CD4-positive, alpha-beta memory T cell (primary cell): ENCODE measurements around the gene ARMCX6. TPM values are rescaled to one million over a fixed set of nuclear protein-coding genes. Genes with fewer than 3 reads are reported as not detected.

Source experiments
- CTCF ChIA-PET: fragments of 350-600 bp; sonication (Branson Sonifier 250); formaldehyde crosslinking; loops from one replicate; lab custom pipeline; 2021; ENCODE audit warnings: inconsistent platforms; ENCODE audit not compliant: partially characterized antibody; lab: Charles Lee
- POLR2A ChIA-PET: fragments of 350-600 bp; sonication (Branson Sonifier 250); formaldehyde crosslinking; loops from one replicate; lab custom pipeline; 2021; ENCODE audit not compliant: partially characterized antibody; lab: Charles Lee
- DNase-seq, 5 donors: peaks; one replicate each; pipeline versions ENCODE4 v3.0.0 to v3.0.0-alpha.2; 2020 to 2022; ENCODE audit warnings: mixed read lengths in 1 of 5
- H3K27ac ChIP-seq: one replicate; pipeline ENCODE4 v1.7.0; 2013; ENCODE audit warnings: low read depth, low read length
- H3K27me3 ChIP-seq: 2 replicates; pipeline ENCODE4 v1.7.0; 2013; ENCODE audit warnings: mild to moderate bottlenecking, low read length, moderate library complexity; ENCODE audit not compliant: insufficient read depth
- H3K36me3 ChIP-seq: 2 replicates; pipeline ENCODE4 v1.7.0; 2013; ENCODE audit warnings: mild to moderate bottlenecking, low read length, moderate library complexity; ENCODE audit not compliant: insufficient read depth
- H3K4me1 ChIP-seq: 2 replicates; pipeline ENCODE4 v1.7.0; 2013; ENCODE audit warnings: mild to moderate bottlenecking, low read length, moderate library complexity; ENCODE audit not compliant: insufficient read depth
- H3K4me3 ChIP-seq, 2 donors: one replicate each; pipeline ENCODE4 v1.7.0; 2013; ENCODE audit warnings: low read length in 2 of 2, mild to moderate bottlenecking in 1 of 2
- H3K9me3 ChIP-seq, 2 donors: one replicate each; pipeline ENCODE4 v1.7.0; 2013; ENCODE audit warnings: low read length in 2 of 2, control low read depth in 1 of 2; ENCODE audit not compliant: control insufficient read depth in 1 of 2
- H3K27ac Mint-ChIP-seq, 7 donors: one replicate each; pipeline ENCODE4 v1.8.0; 2020 to 2021; ENCODE audit warnings: mixed read lengths in 7 of 7, mild to moderate bottlenecking in 6 of 7, inconsistent platforms in 3 of 7, moderate library complexity in 3 of 7
- H3K27me3 Mint-ChIP-seq, 2 donors: one replicate each; pipeline ENCODE4 v1.8.0; 2020 to 2021; ENCODE audit warnings: mixed read lengths in 2 of 2
- H3K36me3 Mint-ChIP-seq, 2 donors: one replicate each; pipeline ENCODE4 v1.8.0; 2020 to 2021; ENCODE audit warnings: mixed read lengths in 2 of 2, inconsistent platforms in 1 of 2, mild to moderate bottlenecking in 1 of 2
- H3K4me1 Mint-ChIP-seq, 4 donors: one replicate each; pipeline ENCODE4 v1.8.0; 2020 to 2021; ENCODE audit warnings: mixed read lengths in 4 of 4, mild to moderate bottlenecking in 1 of 4
- H3K4me3 Mint-ChIP-seq, 8 donors: one replicate each; pipeline ENCODE4 v1.8.0; 2020 to 2021; ENCODE audit warnings: mixed read lengths in 8 of 8, mild to moderate bottlenecking in 7 of 8, moderate library complexity in 6 of 8, inconsistent platforms in 3 of 8
- H3K9me3 Mint-ChIP-seq, 8 donors: one replicate each; pipeline ENCODE4 v1.8.0; 2020 to 2021; ENCODE audit warnings: mixed read lengths in 8 of 8, mild to moderate bottlenecking in 5 of 8, inconsistent platforms in 3 of 8, moderate library complexity in 1 of 8
- intact Hi-C: fragments of 100-400 bp; cut with micrococcal nuclease; formaldehyde crosslinking; loops from one replicate; pipeline ENCODE4 v1.15.1; 2023
- polyA plus RNA-seq, 2 donors: library from polyadenylated mRNA; unstranded; fragments of 300-500 nt; fragmentation: Illumina TruSeq; gene quantifications; one replicate each; pipeline ENCODE4 v1.2.3, GENCODE V29; 2021
- total RNA-seq, 2 experiments: library from RNA; stranded (reverse); gene quantifications; one replicate each; pipeline ENCODE4 v1.2.3, GENCODE V29; 2021

Gene ARMCX6
- total RNA-seq (10 to 100 TPM; 36.6 to 40.5 TPM), polyA plus RNA-seq (10 to 100 TPM; 44.6 to 46.9 TPM)

- Mint-ChIP-seq H3K36me3 (peaks cover 0 to 12% of the 10 kb centered on the region in 2 donors), H3K27ac (peak within 1 kb of the TSS; percentile 86 to 97 (median 94)), H3K27me3 (no peaks in the 10 kb centered on the region), H3K9me3 (no peaks in the 10 kb centered on the region), H3K4me3 (peak within 1 kb of the TSS; percentile 90 to 97 (median 95)), H3K4me1 (peaks cover 3 to 22% (median 7%) of the 10 kb centered on the region in 4 donors)
- intact Hi-C loops: loop anchor here (5.0 kb wide), 2 partner anchors 140 to 565 kb away; partner anchors contain the start of gene TRMT2B
- Histone ChIP-seq H3K4me1 (peaks cover 14% of the 10 kb centered on the region), H3K36me3 (no peaks in the 10 kb centered on the region), H3K9me3 (no peaks in the 10 kb centered on the region), H3K4me3 (peak within 1 kb of the TSS; percentile 47 to 82), H3K27ac (peak within 1 kb of the TSS; percentile 65), H3K27me3 (no peaks in the 10 kb centered on the region)
- ChIA-PET CTCF (no interaction called here), POLR2A (interaction anchor here (1.5 to 2.1 kb wide), 2 partner anchors 226 to 314 kb away, joined by 3 to 14 read pairs; partner anchors contain the start of gene ZMAT1)
- peak; percentile 66 to 82 (median 68) for DNase-seq
Measured at GRCh38 chrX:101617211-101618191, at the start of gene ARMCX6. Gene ARMCX6 (minus strand): TSS chrX:101618000. CDS start chrX:101616620, 1,380 bp downstream.

- H3K4me1 Mint-ChIP-seq: peaks cover 4 to 20% (median 13%) of the 10 kb centered on the region in 4 donors
- no peaks in the 10 kb centered on the region for H3K27me3 Mint-ChIP-seq
- intact Hi-C loops: no loop called here
- Histone ChIP-seq H3K9me3 (no peaks in the 10 kb centered on the region), H3K4me3 (peak within 1 kb of the TSS; percentile 28 to 58), H3K4me1 (peaks cover 12% of the 10 kb centered on the region), H3K27me3 (no peaks in the 10 kb centered on the region), H3K36me3 (no peaks in the 10 kb centered on the region), H3K27ac (no peak within 1 kb of the TSS)
- peak within 1 kb of the TSS in 5 of 7 donors; percentile 42 to 78 (median 76) for H3K27ac Mint-ChIP-seq
- ChIA-PET POLR2A (no interaction called here), CTCF (no interaction called here)
- DNase-seq: no peak
- H3K9me3 Mint-ChIP-seq: no peaks in the 10 kb centered on the region
- H3K4me3 Mint-ChIP-seq: peak within 1 kb of the TSS; percentile 85 to 90 (median 86)
- H3K36me3 Mint-ChIP-seq: peaks cover 0 to 1% of the 10 kb centered on the region in 2 donors
Measured at GRCh38 chrX:101659601-101660063, 41.8 kb upstream of the ARMCX6 start, which contains the start of gene ARMCX2. Gene ARMCX2 (minus strand): TSS chrX:101659850. CDS start chrX:101657588, 2,262 bp downstream.

GRCh38 chrX:101658661-101659491 lies 41.1 kb upstream of the ARMCX6 start:
- H3K36me3 ChIP-seq: no peaks in the 10 kb centered on the region
- H3K4me1 Mint-ChIP-seq: peaks cover 4 to 20% (median 13%) of the 10 kb centered on the region in 4 donors
- no peaks in the 10 kb centered on the region for H3K27me3 Mint-ChIP-seq
- no peak overlapping the region for H3K27ac ChIP-seq
- peak; percentile 42 to 57 (median 43) for DNase-seq
- no peaks in the 10 kb centered on the region for H3K9me3 ChIP-seq
- H3K4me1 ChIP-seq: peaks cover 12% of the 10 kb centered on the region
- no peaks in the 10 kb centered on the region for H3K27me3 ChIP-seq
- CTCF ChIA-PET: no interaction called here
- peaks cover 0 to 1% of the 10 kb centered on the region in 2 donors for H3K36me3 Mint-ChIP-seq
- H3K9me3 Mint-ChIP-seq: no peaks in the 10 kb centered on the region
- H3K4me3 Mint-ChIP-seq: peak overlapping the region; percentile 85 to 90 (median 86)
- POLR2A ChIA-PET: interaction anchor here (1.5 kb wide), 1 partner anchor 273 kb away, joined by 3 read pairs; the partner anchor contains the start of gene ZMAT1
- H3K27ac Mint-ChIP-seq: peak overlapping the region in 5 of 7 donors; percentile 49 to 78 (median 76)
- H3K4me3 ChIP-seq: peak overlapping the region; percentile 28 to 58
- intact Hi-C loops: no loop called here

GRCh38 chrX:101657495-101657894 lies 39.7 kb upstream of the ARMCX6 start:
- H3K9me3 Mint-ChIP-seq: no peaks in the 10 kb centered on the region

GRCh38 chrX:101656817-101657216 lies 39.0 kb upstream of the ARMCX6 start:
- Mint-ChIP-seq H3K4me1 (peaks cover 4 to 20% (median 13%) of the 10 kb centered on the region in 4 donors), H3K9me3 (no peaks in the 10 kb centered on the region), H3K4me3 (no peak overlapping the region), H3K36me3 (peaks cover 0 to 1% of the 10 kb centered on the region in 2 donors), H3K27me3 (no peaks in the 10 kb centered on the region), H3K27ac (no peak overlapping the region)
- Histone ChIP-seq H3K9me3 (no peaks in the 10 kb centered on the region), H3K4me1 (peaks cover 12% of the 10 kb centered on the region), H3K36me3 (no peaks in the 10 kb centered on the region), H3K4me3 (no peak overlapping the region), H3K27me3 (no peaks in the 10 kb centered on the region), H3K27ac (no peak overlapping the region)
- ChIA-PET CTCF (no interaction called here), POLR2A (no interaction called here)
- intact Hi-C loops: no loop called here
- DNase-seq: no peak

More at GRCh38 chrX:101657495-101657894, 39.7 kb upstream of the ARMCX6 start:
- Histone ChIP-seq H3K36me3 (no peaks in the 10 kb centered on the region), H3K27ac (no peak overlapping the region), H3K4me3 (no peak overlapping the region), H3K9me3 (no peaks in the 10 kb centered on the region), H3K4me1 (peaks cover 12% of the 10 kb centered on the region), H3K27me3 (no peaks in the 10 kb centered on the region)
- intact Hi-C loops: no loop called here
- peaks cover 4 to 20% (median 13%) of the 10 kb centered on the region in 4 donors for H3K4me1 Mint-ChIP-seq
- ChIA-PET CTCF (no interaction called here), POLR2A (interaction anchor here (1.5 kb wide), 1 partner anchor 274 kb away, joined by 3 read pairs; the partner anchor contains the start of gene ZMAT1)
- no peaks in the 10 kb centered on the region for H3K27me3 Mint-ChIP-seq
- H3K27ac Mint-ChIP-seq: no peak overlapping the region
- peak overlapping the region in 2 of 8 donors; percentile 20 to 22 for H3K4me3 Mint-ChIP-seq
- no peak for DNase-seq
- H3K36me3 Mint-ChIP-seq: peaks cover 0 to 1% of the 10 kb centered on the region in 2 donors

- no peaks in the 10 kb centered on the region for H3K9me3 Mint-ChIP-seq
- Histone ChIP-seq H3K27me3 (no peaks in the 10 kb centered on the region), H3K4me1 (peaks cover 12% of the 10 kb centered on the region), H3K9me3 (no peaks in the 10 kb centered on the region), H3K27ac (no peak overlapping the region), H3K4me3 (no peak overlapping the region), H3K36me3 (no peaks in the 10 kb centered on the region)
- intact Hi-C loops: no loop called here
- DNase-seq: no peak
- peaks cover 4 to 20% (median 13%) of the 10 kb centered on the region in 4 donors for H3K4me1 Mint-ChIP-seq
- H3K27me3 Mint-ChIP-seq: no peaks in the 10 kb centered on the region
- peaks cover 0 to 1% of the 10 kb centered on the region in 2 donors for H3K36me3 Mint-ChIP-seq
- peak overlapping the region; percentile 5 to 74 (median 60) for H3K4me3 Mint-ChIP-seq
- CTCF ChIA-PET: no interaction called here
- POLR2A ChIA-PET: no interaction called here
- peak overlapping the region in 2 of 7 donors; percentile 33 to 68 for H3K27ac Mint-ChIP-seq
Measured at GRCh38 chrX:101655534-101655933, 37.7 kb upstream of the ARMCX6 start.
